ENCODE measurements around the gene ETNK1. TPM values are rescaled to one million over a fixed set of nuclear protein-coding genes. Genes with fewer than 3 reads are reported as not detected.

The ETNK1 gene
- polyA plus RNA-seq, 1 of the 3 experiments (the other 2 are of a cell fraction) = 7.9 TPM

DNA sequence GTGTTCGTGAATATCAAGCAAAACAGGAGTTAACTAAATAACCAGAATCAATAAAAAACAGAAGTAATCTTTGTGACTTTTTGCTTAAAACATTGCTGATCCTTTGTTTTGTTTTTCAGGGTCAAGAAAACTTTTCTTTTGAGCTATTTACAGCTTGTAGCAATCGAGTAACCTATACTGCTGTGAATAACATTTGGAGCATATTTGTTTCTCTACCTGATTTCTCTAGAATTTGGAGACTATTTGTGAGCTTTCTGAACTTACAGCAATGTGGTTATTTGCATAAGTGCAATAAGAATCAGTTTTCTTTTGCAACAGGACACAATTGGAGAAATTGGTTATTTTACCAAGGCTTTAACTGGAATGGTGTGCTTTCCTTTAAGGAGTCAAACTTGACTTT, 7.3 kb upstream of the ETNK1 start:
- no peaks in the 10 kb centered on the region for H3K9me3 ChIP-seq
- no peaks in the 10 kb centered on the region for H3F3A ChIP-seq (replicated peaks; ENCODE audit: insufficient read depth)
- H3K4me3 ChIP-seq (ENCODE audit: low read depth in 2 of 2, low read length in 1 of 2) = no peak overlapping the region
- no peaks in the 10 kb centered on the region for H4K20me1 ChIP-seq (ENCODE audit: insufficient read depth)
- H3K4me1 ChIP-seq (ENCODE audit: control insufficient read depth in 1 of 2, insufficient read depth in 2 of 2, low read depth in 1 of 2, low read length in 1 of 2) = no peaks in the 10 kb centered on the region
- 17% methylated on average over 2 of the region's 2 CpGs for WGBS (ENCODE audit: low lambda C conversion rate)
- H2AFZ ChIP-seq (ENCODE audit: low read depth) = no peak overlapping the region
- ChIA-PET POLR2A (no interaction called here), CTCF (no interaction called here)
- H3K9me2 ChIP-seq = no peaks in the 10 kb centered on the region
- no peak overlapping the region for H3K9ac ChIP-seq
- no peaks in the 10 kb centered on the region for H3K27me3 ChIP-seq (ENCODE audit: insufficient read depth)
- no peak overlapping the region for H3K27ac ChIP-seq (ENCODE audit: low read depth in 2 of 2, low read length in 1 of 2)
- no peaks in the 10 kb centered on the region for H3K79me2 ChIP-seq (ENCODE audit: insufficient read depth)
- H3K4me2 ChIP-seq = no peak overlapping the region
- TF ChIP-seq EP300 (IDR thresholded peaks at IDR 0.05; ENCODE audit: borderline replicate concordance in 1 of 2, low read depth in 1 of 2, low read length in 1 of 2) = no peak
- TF ChIP-seq GATA2 (CRISPR knock-in tag; IDR thresholded peaks at IDR 0.05) = no peak
- no peak for TF ChIP-seq JUND (IDR thresholded peaks at IDR 0.05)
- TF ChIP-seq, protein P1, sequence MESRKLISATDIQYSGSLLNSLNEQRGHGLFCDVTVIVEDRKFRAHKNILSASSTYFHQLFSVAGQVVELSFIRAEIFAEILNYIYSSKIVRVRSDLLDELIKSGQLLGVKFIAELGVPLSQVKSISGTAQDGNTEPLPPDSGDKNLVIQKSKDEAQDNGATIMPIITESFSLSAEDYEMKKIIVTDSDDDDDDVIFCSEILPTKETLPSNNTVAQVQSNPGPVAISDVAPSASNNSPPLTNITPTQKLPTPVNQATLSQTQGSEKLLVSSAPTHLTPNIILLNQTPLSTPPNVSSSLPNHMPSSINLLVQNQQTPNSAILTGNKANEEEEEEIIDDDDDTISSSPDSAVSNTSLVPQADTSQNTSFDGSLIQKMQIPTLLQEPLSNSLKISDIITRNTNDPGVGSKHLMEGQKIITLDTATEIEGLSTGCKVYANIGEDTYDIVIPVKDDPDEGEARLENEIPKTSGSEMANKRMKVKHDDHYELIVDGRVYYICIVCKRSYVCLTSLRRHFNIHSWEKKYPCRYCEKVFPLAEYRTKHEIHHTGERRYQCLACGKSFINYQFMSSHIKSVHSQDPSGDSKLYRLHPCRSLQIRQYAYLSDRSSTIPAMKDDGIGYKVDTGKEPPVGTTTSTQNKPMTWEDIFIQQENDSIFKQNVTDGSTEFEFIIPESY (IDR thresholded peaks at IDR 0.05; ENCODE audit: borderline replicate concordance, low read depth) = no peak
- no peak for TF ChIP-seq TAF1 (IDR thresholded peaks at IDR 0.05; ENCODE audit: borderline replicate concordance, low read depth, low read length)
- no peak for TF ChIP-seq NFIC (IDR thresholded peaks at IDR 0.05; ENCODE audit: borderline replicate concordance)
- no peak for TF ChIP-seq TCF12 (IDR thresholded peaks at IDR 0.05)
- no peak for TF ChIP-seq RXRA (IDR thresholded peaks at IDR 0.05; ENCODE audit: borderline replicate concordance, low read depth)
- no peak for TF ChIP-seq SIN3A (IDR thresholded peaks at IDR 0.05; ENCODE audit: borderline replicate concordance, low read depth, low read length)
- no peak for TF ChIP-seq SMC3 (IDR thresholded peaks at IDR 0.05; ENCODE audit: low read depth, low read length)
- no peak for TF ChIP-seq MEF2A (IDR thresholded peaks at IDR 0.05; ENCODE audit: borderline replicate concordance, low read depth)
- TF ChIP-seq, protein P2, sequence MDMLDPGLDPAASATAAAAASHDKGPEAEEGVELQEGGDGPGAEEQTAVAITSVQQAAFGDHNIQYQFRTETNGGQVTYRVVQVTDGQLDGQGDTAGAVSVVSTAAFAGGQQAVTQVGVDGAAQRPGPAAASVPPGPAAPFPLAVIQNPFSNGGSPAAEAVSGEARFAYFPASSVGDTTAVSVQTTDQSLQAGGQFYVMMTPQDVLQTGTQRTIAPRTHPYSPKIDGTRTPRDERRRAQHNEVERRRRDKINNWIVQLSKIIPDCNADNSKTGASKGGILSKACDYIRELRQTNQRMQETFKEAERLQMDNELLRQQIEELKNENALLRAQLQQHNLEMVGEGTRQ (IDR thresholded peaks at IDR 0.05; ENCODE audit: borderline replicate concordance, low read depth, low read length) = no peak
- TF ChIP-seq, protein P3, sequence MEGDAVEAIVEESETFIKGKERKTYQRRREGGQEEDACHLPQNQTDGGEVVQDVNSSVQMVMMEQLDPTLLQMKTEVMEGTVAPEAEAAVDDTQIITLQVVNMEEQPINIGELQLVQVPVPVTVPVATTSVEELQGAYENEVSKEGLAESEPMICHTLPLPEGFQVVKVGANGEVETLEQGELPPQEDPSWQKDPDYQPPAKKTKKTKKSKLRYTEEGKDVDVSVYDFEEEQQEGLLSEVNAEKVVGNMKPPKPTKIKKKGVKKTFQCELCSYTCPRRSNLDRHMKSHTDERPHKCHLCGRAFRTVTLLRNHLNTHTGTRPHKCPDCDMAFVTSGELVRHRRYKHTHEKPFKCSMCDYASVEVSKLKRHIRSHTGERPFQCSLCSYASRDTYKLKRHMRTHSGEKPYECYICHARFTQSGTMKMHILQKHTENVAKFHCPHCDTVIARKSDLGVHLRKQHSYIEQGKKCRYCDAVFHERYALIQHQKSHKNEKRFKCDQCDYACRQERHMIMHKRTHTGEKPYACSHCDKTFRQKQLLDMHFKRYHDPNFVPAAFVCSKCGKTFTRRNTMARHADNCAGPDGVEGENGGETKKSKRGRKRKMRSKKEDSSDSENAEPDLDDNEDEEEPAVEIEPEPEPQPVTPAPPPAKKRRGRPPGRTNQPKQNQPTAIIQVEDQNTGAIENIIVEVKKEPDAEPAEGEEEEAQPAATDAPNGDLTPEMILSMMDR (IDR thresholded peaks at IDR 0.05) = no peak
- TF ChIP-seq MXI1 (IDR thresholded peaks at IDR 0.05; ENCODE audit: low read depth, low read length) = no peak
- TF ChIP-seq FOXM1 (IDR thresholded peaks at IDR 0.05; ENCODE audit: low read depth) = no peak
- TF ChIP-seq FOSL2 (IDR thresholded peaks at IDR 0.05; ENCODE audit: borderline replicate concordance, low read depth) = no peak
- TF ChIP-seq GABPA (IDR thresholded peaks at IDR 0.05; ENCODE audit: low read depth) = no peak
- DNase-seq = no peak
- H3K36me3 ChIP-seq (replicated peaks in 1 of 2; ENCODE audit: control insufficient read depth in 1 of 2, insufficient read depth in 2 of 2, low read length in 1 of 2) = no peaks in the 10 kb centered on the region

Data from SK-N-SH (cell line).